Activated T-helper 17 cell treated with anti-CD3 and anti-CD28 coated beads, Interleukin-2, amount 50 U/mL, for 72 hours (primary cell): ENCODE measurements around the gene ITGB6. TPM values are rescaled to one million over a fixed set of nuclear protein-coding genes. Genes with fewer than 3 reads are reported as not detected.

Source experiments
- ATAC-seq: fragments of 150-1000 bp; cut with Tn5 transposase; replicated peaks from 2 replicates; pipeline ENCODE4 v1.10.0; 2021; ENCODE audit warnings: mild to moderate bottlenecking, moderate library complexity
- H3K27ac Mint-ChIP-seq: one replicate; pipeline ENCODE4 v1.8.0; 2022; ENCODE audit warnings: mixed read lengths
- H3K27me3 Mint-ChIP-seq: one replicate; pipeline ENCODE4 v1.8.0; 2022; ENCODE audit warnings: mixed read lengths
- H3K36me3 Mint-ChIP-seq: one replicate; pipeline ENCODE4 v1.8.0; 2022; ENCODE audit warnings: low read depth, mild to moderate bottlenecking, mixed read lengths
- H3K4me1 Mint-ChIP-seq: one replicate; pipeline ENCODE4 v1.8.0; 2022; ENCODE audit warnings: mixed read lengths
- H3K4me3 Mint-ChIP-seq: one replicate; pipeline ENCODE4 v1.8.0; 2022; ENCODE audit warnings: mild to moderate bottlenecking, mixed read lengths
- H3K9me3 Mint-ChIP-seq: one replicate; pipeline ENCODE4 v1.8.0; 2022; ENCODE audit warnings: mixed read lengths
- total RNA-seq, 2 donors: library from RNA; stranded (reverse); gene quantifications; one replicate each; pipeline ENCODE4 v1.2.3, GENCODE V29; 2022

Gene ITGB6
- total RNA-seq, 2 donors from 2014 or later, result not detected

DNA sequence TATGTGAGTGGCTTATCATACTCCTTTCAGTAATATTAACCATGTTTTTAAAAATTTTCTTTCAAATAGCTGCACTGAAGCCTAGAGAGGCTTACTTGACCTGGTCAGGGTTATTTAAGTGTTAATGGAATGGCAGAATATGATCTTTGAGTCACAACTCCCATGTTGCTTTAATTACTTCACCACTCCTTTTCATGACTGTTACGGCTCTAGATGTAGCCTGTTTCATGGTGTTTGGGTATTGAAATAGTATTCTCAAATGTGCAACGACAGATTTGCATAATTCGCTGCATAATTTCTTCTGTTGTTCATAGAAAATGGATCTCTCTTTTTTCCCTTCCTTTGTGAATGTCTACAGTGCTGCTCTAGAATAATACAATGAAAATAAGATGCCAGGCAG is 86.1 kb downstream of the ITGB6 start:
- H3K4me3 Mint-ChIP-seq, result no peak overlapping the region
- H3K27me3 Mint-ChIP-seq, result peaks cover 11% of the 10 kb centered on the region
- H3K27ac Mint-ChIP-seq, result no peak overlapping the region
- no peaks in the 10 kb centered on the region for H3K9me3 Mint-ChIP-seq
- H3K36me3 Mint-ChIP-seq, result no peaks in the 10 kb centered on the region
- peaks cover 5% of the 10 kb centered on the region for H3K4me1 Mint-ChIP-seq
- no peak for ATAC-seq

DNA sequence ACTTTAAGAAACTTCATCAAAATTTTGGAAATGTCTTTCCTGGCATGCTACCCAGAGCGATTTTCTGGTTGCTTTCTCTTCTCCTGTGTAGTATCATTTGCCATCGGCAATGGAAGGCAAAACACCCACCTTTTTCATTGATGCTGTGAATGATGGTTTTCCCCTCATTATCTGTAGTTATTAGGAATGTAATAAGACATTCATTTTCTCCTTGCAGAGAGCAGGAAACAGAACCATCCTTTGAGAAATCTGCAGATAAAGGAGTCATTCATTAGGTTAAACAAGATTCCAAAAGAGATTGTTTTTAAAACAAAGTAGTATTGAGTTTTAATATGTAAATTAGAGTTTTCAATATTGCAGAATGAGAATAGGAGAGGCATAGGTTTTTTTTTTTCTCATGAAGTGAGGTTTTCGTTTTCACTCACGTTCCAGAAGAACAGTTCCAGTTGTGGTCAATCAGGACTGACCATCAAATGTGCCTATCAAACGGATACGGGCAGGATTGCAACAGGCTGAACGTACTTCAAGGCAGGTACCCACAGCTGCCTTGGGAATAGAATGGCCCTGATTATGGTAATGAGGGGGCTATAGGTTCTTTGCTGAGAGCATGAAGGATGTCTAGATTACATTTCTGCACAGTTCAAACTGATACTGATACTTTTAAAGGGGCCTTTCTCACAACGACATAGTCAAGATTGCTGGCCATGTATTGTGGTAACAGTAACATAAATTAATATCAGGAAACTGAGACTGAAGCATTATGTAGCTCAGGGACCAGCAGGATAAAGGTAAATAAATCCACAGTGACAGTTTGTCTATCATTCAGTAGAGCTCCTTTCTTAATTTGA is 87.9 kb downstream of the ITGB6 start:
- Mint-ChIP-seq H3K4me1 (peaks cover 5% of the 10 kb centered on the region), H3K27me3 (peaks cover 11% of the 10 kb centered on the region), H3K9me3 (no peaks in the 10 kb centered on the region), H3K4me3 (no peak overlapping the region), H3K36me3 (no peaks in the 10 kb centered on the region), H3K27ac (peak overlapping the region; percentile 22)
- ATAC-seq, result peak; percentile 62

DNA sequence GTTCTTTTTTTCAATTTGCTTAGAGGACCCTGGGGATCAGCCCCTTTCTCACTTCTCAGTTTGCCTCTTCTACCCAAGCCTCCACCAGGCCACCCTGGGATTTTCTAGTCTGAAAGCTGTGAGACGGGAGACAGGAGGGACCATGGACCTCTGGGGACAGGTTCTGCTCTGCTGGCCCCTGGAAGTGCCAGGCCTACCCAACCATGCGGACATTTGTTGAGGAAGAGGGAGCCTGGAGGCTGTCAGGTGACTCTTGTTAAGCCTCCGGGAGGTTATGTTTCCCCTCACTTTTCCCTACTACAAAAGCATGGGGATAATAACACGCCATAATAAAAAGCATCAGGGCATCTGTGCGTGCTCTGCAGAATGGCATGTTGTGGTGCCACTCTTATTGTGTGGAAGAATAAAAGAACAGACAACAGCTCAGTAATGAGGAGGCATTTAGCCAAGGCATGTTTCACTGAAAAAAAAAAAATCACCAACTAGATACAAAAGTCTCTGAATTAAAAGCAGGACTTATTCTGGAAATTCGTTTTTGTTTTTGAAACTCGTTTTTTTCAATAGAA is 89.3 kb downstream of the ITGB6 start:
- H3K27me3 Mint-ChIP-seq, result peaks cover 12% of the 10 kb centered on the region
- no peak for ATAC-seq
- peaks cover 5% of the 10 kb centered on the region for H3K4me1 Mint-ChIP-seq
- no peaks in the 10 kb centered on the region for H3K36me3 Mint-ChIP-seq
- H3K4me3 Mint-ChIP-seq, result no peak overlapping the region
- H3K9me3 Mint-ChIP-seq, result no peaks in the 10 kb centered on the region
- no peak overlapping the region for H3K27ac Mint-ChIP-seq

DNA sequence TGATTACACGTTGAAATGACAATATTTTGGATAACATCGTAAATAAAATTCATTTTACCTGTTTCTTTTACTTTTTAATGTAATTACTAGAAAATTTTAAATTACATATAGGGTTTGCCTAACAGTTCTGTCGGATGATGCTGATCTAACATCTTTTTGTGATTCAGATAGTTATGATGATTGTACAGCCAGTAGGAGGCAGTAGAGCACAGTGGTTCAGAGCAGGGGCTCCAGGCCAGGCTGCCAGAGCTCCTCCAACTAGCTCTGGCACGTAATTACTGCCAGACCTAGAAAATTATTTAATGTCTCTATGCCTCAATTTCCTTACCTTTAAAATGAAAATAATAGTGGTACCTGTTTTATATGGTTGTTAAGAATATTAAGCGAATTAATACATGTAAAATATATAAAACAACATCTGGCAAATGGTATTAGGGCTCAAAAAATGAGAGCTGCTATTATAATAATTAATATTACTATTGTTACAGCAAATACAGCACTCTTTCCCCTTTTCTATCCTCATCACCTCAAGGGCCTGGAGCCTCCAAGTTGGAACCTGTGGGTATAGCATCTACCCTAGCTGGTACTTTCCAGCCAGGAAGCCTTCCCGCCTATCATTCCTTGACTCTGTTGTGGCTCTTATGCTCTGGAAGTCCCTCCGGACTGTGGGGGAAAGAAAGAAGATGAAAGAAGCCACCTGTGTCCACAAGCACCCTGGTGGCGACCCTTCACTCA is 90.0 kb downstream of the ITGB6 start:
- H3K36me3 Mint-ChIP-seq, result no peaks in the 10 kb centered on the region
- H3K4me3 Mint-ChIP-seq, result no peak overlapping the region
- no peaks in the 10 kb centered on the region for H3K9me3 Mint-ChIP-seq
- no peak overlapping the region for H3K27ac Mint-ChIP-seq
- H3K4me1 Mint-ChIP-seq, result peaks cover 5% of the 10 kb centered on the region
- peak; percentile 78 for ATAC-seq
- peaks cover 15% of the 10 kb centered on the region for H3K27me3 Mint-ChIP-seq

DNA sequence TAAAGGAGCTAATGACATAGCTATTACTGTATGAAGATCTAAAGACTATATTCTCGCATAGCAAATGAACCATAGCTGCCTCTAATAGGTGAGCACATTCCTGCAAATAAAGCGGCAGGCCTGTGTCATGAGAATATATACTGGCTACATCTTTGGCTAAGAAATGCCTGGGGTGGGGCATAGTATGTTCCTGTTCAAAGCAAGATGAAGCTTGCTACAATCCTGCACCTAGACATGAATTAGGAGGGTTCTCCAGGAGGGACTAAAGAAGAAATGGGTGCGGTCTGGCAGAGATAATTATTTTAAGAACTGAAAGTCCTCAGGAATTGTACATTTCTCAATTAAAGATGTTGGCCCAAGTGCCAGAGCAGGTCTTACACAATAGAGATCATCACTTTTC is 90.8 kb downstream of the ITGB6 start:
- Mint-ChIP-seq H3K4me1 (peaks cover 5% of the 10 kb centered on the region), H3K4me3 (no peak overlapping the region), H3K36me3 (no peaks in the 10 kb centered on the region), H3K27me3 (peaks cover 14% of the 10 kb centered on the region), H3K27ac (no peak overlapping the region), H3K9me3 (no peaks in the 10 kb centered on the region)
- ATAC-seq, result no peak

DNA sequence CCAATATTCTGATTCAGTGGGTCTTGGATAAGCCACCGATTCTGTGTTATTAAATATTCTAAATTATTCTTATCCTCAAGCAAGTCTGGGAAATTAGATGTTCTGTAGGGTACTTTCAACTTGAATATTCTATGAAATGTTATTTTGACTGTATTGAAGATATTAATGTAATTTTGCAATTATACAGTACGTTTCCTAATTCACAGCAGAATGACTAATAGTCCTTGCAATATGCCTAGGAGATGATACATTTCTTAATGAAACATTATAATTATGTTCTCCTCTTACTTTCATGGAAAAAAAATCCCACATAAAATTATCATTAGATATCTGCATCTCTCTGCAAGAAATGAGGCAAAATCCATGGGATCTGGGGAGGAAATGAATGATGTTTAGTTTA is 91.4 kb downstream of the ITGB6 start:
- no peak for ATAC-seq
- H3K4me3 Mint-ChIP-seq, result no peak overlapping the region
- H3K4me1 Mint-ChIP-seq, result peaks cover 5% of the 10 kb centered on the region
- H3K27me3 Mint-ChIP-seq, result peaks cover 10% of the 10 kb centered on the region
- H3K36me3 Mint-ChIP-seq, result no peaks in the 10 kb centered on the region
- H3K9me3 Mint-ChIP-seq, result no peaks in the 10 kb centered on the region
- no peak overlapping the region for H3K27ac Mint-ChIP-seq

DNA sequence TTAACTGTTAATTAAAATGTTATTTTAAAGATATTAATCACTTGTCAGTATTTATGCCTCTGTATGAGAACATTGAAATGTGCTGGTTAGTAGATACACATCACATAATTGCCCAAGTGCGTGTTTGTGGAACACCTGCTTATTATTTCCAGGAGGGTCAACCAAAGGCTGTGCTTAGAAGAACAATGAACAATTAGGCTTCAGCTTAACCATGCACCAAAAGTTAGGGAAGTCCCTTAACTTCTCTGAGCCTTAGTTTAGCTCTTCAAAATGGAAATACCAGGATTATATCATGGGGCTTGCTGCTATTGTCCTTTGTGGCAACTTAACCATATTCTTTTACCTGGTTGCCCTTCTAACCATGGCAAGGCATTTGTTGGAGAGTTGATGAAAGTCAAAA is 94.7 kb downstream of the ITGB6 start:
- Mint-ChIP-seq H3K4me1 (no peaks in the 10 kb centered on the region), H3K4me3 (no peak overlapping the region), H3K27ac (no peak overlapping the region), H3K27me3 (peaks cover 17% of the 10 kb centered on the region), H3K9me3 (no peaks in the 10 kb centered on the region), H3K36me3 (no peaks in the 10 kb centered on the region)
- ATAC-seq, result no peak

DNA sequence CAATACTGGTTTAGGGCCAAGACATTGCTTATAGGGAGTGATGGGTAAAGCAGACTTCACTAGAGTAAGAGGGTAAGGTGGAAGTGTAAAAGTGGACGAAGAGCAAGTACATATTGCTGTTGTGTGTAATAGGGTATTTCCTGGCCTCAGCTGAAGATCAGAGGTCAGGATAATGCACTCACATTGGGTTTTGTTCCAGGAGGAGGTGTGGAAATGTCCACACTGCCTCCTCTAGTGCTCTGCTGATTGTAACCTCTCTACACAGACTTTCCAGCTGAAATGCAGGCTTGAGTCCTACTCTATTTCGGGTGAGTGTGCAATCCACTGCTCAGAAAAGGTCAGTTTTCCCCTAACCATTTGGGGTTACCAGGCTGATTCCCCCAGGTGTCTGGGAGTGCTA is 96.0 kb downstream of the ITGB6 start:
- Mint-ChIP-seq H3K27ac (no peak overlapping the region), H3K36me3 (no peaks in the 10 kb centered on the region), H3K4me1 (no peaks in the 10 kb centered on the region), H3K9me3 (no peaks in the 10 kb centered on the region), H3K27me3 (peaks cover 17% of the 10 kb centered on the region), H3K4me3 (no peak overlapping the region)
- no peak for ATAC-seq

DNA sequence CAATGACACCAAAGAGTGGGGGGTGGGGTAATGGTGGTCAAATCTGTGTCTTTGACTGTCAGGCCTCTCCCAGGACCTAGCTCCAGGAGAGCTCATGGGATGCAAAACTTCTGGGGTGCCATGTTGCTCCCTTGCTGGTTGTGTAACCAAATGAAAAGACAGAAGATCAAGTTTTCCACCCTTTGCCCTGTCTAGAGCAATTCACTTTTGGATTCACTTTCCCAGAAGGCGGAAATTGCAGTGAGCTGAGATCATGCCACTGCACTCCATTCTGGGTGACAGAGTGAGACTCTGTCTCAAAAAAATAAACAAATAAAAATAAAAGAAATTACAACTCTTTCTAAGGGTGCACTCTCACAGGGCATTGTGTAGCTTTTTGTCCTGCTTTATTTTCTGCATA is 102.7 kb downstream of the ITGB6 start:
- no peak overlapping the region for H3K27ac Mint-ChIP-seq
- peaks cover 3% of the 10 kb centered on the region for H3K9me3 Mint-ChIP-seq
- H3K27me3 Mint-ChIP-seq, result peaks cover 11% of the 10 kb centered on the region
- H3K36me3 Mint-ChIP-seq, result no peaks in the 10 kb centered on the region
- H3K4me3 Mint-ChIP-seq, result no peak overlapping the region
- ATAC-seq, result no peak
- H3K4me1 Mint-ChIP-seq, result no peaks in the 10 kb centered on the region

DNA sequence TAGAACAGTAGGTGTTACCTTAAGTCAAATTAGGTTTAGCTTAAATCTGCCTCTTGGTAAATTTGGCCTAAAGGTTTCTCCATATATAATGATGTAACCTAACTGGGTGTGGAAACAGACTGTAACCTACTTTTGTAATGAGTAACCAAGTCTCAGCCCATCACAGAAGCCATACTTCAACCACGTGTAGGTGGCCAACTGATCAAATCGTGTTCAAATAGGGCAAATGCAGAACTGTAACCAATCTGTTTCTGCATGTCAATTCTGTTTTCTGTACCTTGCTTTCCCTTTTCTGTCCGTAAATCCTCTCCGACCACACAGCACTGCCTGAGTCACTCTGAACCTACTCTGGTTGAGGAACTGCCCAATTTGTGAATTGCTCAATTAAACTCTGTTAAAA is 103.7 kb downstream of the ITGB6 start:
- Mint-ChIP-seq H3K9me3 (peaks cover 7% of the 10 kb centered on the region), H3K27ac (no peak overlapping the region), H3K4me3 (no peak overlapping the region), H3K4me1 (no peaks in the 10 kb centered on the region), H3K27me3 (peaks cover 6% of the 10 kb centered on the region), H3K36me3 (no peaks in the 10 kb centered on the region)
- peak; percentile 86 for ATAC-seq

DNA sequence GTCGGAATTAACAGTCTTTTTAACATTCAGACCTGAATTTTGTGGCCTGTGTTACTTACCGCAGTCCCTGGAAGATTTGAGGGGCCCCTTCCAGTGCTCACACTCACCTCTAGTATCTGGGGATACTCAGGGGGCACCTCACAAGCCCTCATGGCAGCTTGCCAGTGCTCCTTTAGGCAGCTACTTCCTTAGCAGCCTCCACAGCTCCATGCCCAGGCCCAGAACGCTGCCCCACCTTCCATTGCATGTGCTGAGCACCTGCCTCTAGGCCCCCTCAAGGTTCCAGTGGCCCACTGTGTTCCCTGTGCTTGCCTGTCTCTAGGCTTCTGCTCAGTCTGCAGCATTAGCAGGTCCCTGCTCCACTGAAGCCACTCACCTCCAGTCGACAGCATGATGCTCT is 107.6 kb downstream of the ITGB6 start:
- Mint-ChIP-seq H3K27ac (no peak overlapping the region), H3K4me1 (no peaks in the 10 kb centered on the region), H3K36me3 (no peaks in the 10 kb centered on the region), H3K4me3 (no peak overlapping the region), H3K27me3 (peaks cover 6% of the 10 kb centered on the region), H3K9me3 (peaks cover 21% of the 10 kb centered on the region)
- ATAC-seq, result no peak

DNA sequence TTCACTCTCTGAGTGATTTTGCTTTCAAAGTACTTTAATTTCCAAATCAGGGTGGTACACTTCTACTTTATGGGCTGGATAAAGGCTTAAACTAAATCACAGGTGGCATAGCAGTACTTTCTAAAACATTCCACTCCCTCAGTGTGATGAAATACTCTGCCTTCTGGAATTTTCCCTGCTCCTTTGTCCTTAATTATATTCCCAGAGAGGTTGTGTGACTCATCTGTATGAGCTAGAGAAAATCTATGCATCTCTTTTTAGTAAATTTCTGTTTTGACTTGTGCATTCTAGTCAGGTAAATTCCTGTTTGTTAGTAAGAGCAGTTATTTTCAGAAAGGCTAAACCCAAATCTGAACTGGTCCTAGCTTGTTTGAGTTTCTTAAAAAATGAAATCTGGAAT is 108.7 kb downstream of the ITGB6 start:
- Mint-ChIP-seq H3K4me1 (no peaks in the 10 kb centered on the region), H3K27me3 (peaks cover 6% of the 10 kb centered on the region), H3K4me3 (no peak overlapping the region), H3K36me3 (no peaks in the 10 kb centered on the region), H3K9me3 (peaks cover 24% of the 10 kb centered on the region), H3K27ac (no peak overlapping the region)
- ATAC-seq, result no peak

DNA sequence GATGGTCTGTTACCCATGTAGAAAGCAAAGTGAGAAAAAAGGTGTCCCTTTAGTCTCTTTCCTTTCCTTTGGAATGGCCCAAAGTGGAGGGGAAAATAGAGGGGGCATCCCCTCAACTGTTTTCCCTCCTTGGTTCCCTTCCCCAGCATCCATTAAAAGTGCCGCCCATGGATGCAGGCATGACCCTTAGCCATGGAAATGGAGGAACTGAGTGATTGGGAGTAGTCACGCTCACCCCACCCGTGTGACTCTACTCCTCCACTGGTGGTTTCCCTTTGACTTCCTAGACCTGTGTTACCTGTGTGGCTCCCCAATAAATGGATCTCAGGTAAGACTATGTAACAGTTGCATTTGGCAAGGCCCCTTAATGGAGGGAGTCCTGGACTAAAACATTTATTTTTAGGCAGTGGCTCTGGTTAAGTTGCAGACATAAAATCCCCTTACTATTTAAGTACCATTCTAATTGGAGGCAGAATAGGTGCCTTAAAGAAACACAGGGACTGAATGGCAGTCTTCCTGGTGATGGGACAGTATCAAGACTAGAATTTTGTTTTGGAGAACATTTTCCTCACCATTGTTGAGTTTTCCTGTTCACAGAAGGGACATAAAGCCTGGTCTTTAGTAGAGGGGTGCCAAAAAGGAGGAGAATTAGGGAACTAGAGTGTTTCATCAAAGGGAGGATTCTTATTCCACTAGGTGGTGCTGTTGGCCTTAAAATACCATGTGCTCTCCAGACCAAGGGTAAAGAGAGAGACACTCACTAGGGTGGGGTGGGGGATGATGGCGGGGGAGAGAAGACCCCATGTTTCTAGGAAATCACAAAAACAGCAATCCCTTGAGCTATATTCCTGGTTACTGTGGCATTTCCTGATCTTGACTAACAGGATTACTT is 112.0 kb downstream of the ITGB6 start:
- H3K27ac Mint-ChIP-seq, result no peak overlapping the region
- peaks cover 26% of the 10 kb centered on the region for H3K9me3 Mint-ChIP-seq
- H3K4me3 Mint-ChIP-seq, result no peak overlapping the region
- H3K36me3 Mint-ChIP-seq, result no peaks in the 10 kb centered on the region
- no peak for ATAC-seq
- H3K27me3 Mint-ChIP-seq, result no peaks in the 10 kb centered on the region
- no peaks in the 10 kb centered on the region for H3K4me1 Mint-ChIP-seq

DNA sequence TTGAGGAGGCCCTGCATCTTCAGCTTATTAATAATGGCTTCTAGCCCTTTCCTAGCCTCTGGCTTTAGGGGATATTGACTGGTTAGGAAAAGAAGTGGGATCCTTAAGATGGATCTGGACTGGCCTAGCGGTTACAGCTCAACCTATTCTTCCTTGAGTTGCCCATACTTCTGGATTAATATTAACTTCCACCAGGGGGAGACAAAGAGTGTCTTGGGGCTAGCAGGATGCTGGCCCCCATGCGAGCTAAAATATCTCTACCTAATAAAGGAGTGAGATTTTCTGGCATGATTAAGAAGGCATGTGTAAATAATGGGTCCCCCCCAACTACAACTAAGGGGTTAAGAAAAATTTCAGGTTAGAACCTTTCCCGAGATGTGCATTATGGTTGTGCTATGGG is 114.4 kb downstream of the ITGB6 start:
- ATAC-seq, result no peak
- Mint-ChIP-seq H3K27me3 (no peaks in the 10 kb centered on the region), H3K4me1 (no peaks in the 10 kb centered on the region), H3K4me3 (no peak overlapping the region), H3K36me3 (no peaks in the 10 kb centered on the region), H3K27ac (no peak overlapping the region), H3K9me3 (peaks cover 19% of the 10 kb centered on the region)
